Stimulated activated naive CD8-positive, alpha-beta T cell treated with anti-CD3 and anti-CD28 coated beads, Interleukin-15, amount 100 ng/mL, for 72 hours (primary cell): ENCODE measurements around the gene C16orf92.

ENCODE experiments used
- ATAC-seq: fragments of 150-1000 bp; cut with Tn5 transposase; 2 replicates; pipeline ENCODE4 v1.10.0; 2021; ENCODE audit warnings: mild to moderate bottlenecking, moderate library complexity
- DNase-seq, 2 donors: peaks; one replicate each; pipeline ENCODE4 v3.0.0; 2021 to 2022
- H3K27ac Mint-ChIP-seq, 2 donors: one replicate each; pipeline ENCODE4 v1.8.0; 2022; ENCODE audit warnings: mild to moderate bottlenecking in 2 of 2, mixed read lengths in 2 of 2, moderate library complexity in 2 of 2
- H3K27me3 Mint-ChIP-seq: one replicate; pipeline ENCODE4 v1.8.0; 2022; ENCODE audit warnings: mixed read lengths
- H3K4me1 Mint-ChIP-seq: one replicate; pipeline ENCODE4 v1.8.0; 2022; ENCODE audit warnings: mild to moderate bottlenecking, mixed read lengths
- H3K4me3 Mint-ChIP-seq, 2 donors: one replicate each; pipeline ENCODE4 v1.8.0; 2022; ENCODE audit warnings: mild to moderate bottlenecking in 2 of 2, mixed read lengths in 2 of 2, moderate library complexity in 1 of 2
- H3K9me3 Mint-ChIP-seq, 2 donors: one replicate each; pipeline ENCODE4 v1.8.0; 2022; ENCODE audit warnings: mixed read lengths in 2 of 2

The C16orf92 gene

GRCh38 chr16:29995324-29995910, 27.6 kb upstream of the C16orf92 start, which contains the start of gene HIRIP3:
TSS of gene HIRIP3 (minus strand) at chr16:29995617. CDS start at chr16:29995605, 12 bp downstream.
- ATAC-seq (peak; percentile 76), DNase-seq (peak; percentile 88 to 90)
- Mint-ChIP-seq H3K9me3 (no peaks in the 10 kb centered on the region), H3K27ac (peak within 1 kb of the TSS; percentile 98 to 100), H3K4me1 (peaks cover 45% of the 10 kb centered on the region), H3K27me3 (no peaks in the 10 kb centered on the region), H3K4me3 (peak within 1 kb of the TSS; percentile 98 to 100)

DNA sequence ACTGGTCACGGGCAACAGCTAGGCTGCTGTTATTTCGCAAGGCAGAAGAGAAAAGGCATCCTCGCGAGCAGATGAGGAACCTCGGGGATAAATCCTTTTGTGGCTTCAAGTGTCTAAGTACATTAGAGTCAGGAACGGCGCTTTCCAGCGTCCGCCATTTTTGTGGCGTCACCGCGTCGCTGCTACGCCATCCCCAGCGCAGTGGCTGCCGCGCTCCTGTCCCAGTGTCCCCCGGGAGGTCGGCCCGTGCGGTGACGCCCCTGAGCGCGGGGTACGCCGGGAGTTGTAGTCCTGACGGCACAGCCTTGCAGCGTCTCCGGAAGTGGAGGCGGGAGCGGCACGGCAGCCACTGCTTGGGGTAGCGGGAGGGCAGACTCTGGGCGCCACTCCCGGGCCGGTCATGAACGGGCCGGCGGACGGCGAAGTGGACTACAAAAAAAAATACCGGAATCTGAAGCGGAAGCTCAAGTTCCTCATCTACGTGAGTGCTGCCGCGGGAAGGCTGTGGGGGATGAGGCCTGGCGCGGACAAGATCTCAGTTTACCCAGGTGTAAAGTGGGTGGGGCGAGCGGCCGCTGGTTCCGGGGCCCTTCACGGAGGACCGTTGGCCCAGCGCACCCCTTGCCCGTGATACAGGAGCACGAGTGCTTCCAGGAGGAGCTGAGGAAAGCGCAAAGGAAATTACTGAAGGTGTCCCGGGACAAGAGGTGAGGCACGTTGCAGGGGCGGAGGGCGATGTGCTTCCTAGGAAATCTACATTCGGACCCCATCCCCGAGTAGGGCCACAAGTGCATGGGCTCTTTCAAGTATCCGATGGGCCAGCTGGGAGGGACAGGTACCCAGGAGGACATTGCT, 26.9 kb upstream of the C16orf92 start, which contains the start of gene INO80E:
TSS of gene INO80E (plus strand) at position 331 of the 855 bp plus-strand sequence. CDS start at position 401, 70 bp downstream.
- peak within 1 kb of the TSS; percentile 98 to 100 for H3K27ac Mint-ChIP-seq
- H3K4me3 Mint-ChIP-seq: peak within 1 kb of the TSS; percentile 98 to 100
- H3K27me3 Mint-ChIP-seq: no peaks in the 10 kb centered on the region
- peak; percentile 99 for ATAC-seq
- H3K4me1 Mint-ChIP-seq: peaks cover 45% of the 10 kb centered on the region
- no peaks in the 10 kb centered on the region for H3K9me3 Mint-ChIP-seq
- DNase-seq: peak; percentile 99

GRCh38 chr16:29996766-29997250, 26.2 kb upstream of the C16orf92 start:
- Mint-ChIP-seq H3K4me3 (peak overlapping the region; percentile 98 to 100), H3K27ac (peak overlapping the region; percentile 98 to 100), H3K4me1 (peaks cover 45% of the 10 kb centered on the region)

DNA sequence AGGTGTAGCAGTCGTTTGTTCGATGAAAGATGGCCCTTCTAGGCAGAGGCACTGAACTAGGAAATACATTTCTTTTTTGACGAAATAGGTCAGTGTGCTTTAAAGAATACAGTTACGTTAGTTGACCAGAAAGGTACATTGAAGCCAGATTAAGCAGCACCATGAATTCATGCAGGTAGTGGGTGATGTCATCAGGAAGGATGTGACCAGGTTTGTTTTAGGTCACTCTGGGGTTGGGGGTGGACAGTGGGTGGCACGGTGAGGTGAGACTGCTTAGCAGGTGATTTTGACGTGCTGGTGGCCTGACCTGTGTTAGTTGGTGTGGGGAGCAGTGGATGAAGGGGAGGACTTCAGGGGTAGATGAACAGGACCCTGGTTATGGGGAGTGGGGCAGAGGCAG, 23.4 kb upstream of the C16orf92 start:
- Mint-ChIP-seq H3K9me3 (no peaks in the 10 kb centered on the region), H3K4me3 (no peak overlapping the region)

More at GRCh38 chr16:29996766-29997250, 26.2 kb upstream of the C16orf92 start:
- no peak for DNase-seq
- Mint-ChIP-seq H3K27me3 (no peaks in the 10 kb centered on the region), H3K9me3 (no peaks in the 10 kb centered on the region)
- ATAC-seq: no peak

GRCh38 chr16:30000735-30001631, 22.0 kb upstream of the C16orf92 start:
- ATAC-seq: no peak
- peaks cover 31% of the 10 kb centered on the region for H3K4me1 Mint-ChIP-seq

More for the DNA sequence above, 23.4 kb upstream of the C16orf92 start:
- DNase-seq (no peak), ATAC-seq (no peak)
- H3K4me1 Mint-ChIP-seq: peaks cover 34% of the 10 kb centered on the region
- H3K27ac Mint-ChIP-seq: peak overlapping the region in 1 of 2 donors; percentile 73
- no peaks in the 10 kb centered on the region for H3K27me3 Mint-ChIP-seq

DNA sequence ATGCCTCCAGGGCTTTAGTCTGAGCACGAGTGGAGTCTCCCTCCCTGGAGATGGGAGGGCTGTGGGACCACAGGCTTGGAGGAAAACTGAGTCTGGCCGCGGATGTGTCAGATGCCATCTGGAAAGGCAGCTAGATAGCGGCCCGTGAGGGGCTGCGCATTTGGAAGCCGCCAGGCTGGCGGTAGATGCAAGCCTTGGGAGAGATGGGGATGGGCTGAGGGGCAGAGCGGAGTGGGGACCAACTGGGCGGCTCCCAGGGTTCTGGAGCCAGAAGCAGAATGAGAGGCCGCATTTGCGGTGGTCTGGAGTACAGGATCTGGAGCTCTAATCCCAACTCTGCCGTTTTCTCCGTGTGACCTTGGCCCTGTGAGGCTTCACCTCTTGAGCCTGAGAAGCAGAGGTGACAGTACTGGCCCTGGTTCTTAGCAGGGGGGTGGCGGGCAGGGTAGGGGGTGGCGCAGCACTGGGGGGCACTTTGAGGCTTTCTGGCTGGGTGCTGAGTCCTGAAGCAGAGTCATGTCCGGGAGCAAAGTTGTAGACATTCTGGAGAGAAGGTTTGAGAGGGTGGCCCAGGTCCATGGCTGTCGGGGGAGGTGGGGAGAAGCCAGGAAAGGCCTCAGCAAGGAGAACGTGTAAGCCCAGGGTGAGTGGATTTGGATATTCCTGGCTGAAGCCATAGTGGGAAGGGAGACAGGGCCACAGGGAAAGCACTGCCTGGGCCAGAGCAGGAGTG, 20.2 kb upstream of the C16orf92 start:
- Mint-ChIP-seq H3K9me3 (no peaks in the 10 kb centered on the region), H3K4me1 (peaks cover 17% of the 10 kb centered on the region), H3K4me3 (no peak overlapping the region), H3K27me3 (peaks cover under 1% of the 10 kb centered on the region), H3K27ac (peak overlapping the region; percentile 5 to 40)
- no peak for DNase-seq
- no peak for ATAC-seq

More at GRCh38 chr16:30000735-30001631, 22.0 kb upstream of the C16orf92 start:
- Mint-ChIP-seq H3K27ac (no peak overlapping the region), H3K27me3 (no peaks in the 10 kb centered on the region), H3K4me3 (no peak overlapping the region), H3K9me3 (no peaks in the 10 kb centered on the region)
- DNase-seq: no peak

DNA sequence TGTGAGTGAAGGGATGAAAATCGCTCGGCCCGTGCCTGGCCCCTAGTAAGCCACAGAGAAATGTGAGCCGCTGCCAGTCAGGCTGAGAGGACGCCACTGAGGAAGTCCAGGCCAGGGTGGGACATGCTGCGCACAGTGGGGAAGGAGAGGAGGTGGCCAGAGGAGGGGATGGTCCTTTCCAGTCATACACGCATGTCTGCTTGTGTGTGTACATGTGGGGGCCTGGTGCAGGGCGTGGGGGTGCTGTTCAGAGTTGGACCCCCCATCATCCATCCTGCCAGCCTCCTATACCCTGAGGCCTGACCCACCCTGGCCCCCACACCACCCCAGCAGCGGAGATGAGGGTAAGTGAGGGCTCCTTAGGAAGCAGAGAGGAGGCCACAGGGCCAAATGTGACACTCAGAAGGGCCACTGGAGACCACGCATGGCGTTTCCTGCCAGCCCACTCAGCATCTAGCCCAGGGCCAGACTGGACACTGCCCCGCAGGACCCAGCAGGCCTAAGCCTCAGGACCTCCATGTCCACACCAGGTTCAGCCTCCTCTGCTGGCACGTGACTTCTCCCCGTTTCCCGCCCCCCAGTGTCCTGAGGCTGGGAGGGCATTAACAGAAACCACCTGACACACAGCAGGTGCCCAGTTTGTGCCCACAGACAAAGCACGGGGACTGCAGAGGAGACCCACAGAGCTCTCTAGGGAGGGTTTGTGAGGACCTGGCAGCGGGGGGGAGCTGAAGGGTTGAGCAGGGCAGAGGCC, 19.2 kb upstream of the C16orf92 start:
- H3K27ac Mint-ChIP-seq: peak overlapping the region in 1 of 2 donors; percentile 88
- H3K4me1 Mint-ChIP-seq: peaks cover 13% of the 10 kb centered on the region
- peaks cover 9% of the 10 kb centered on the region for H3K27me3 Mint-ChIP-seq
- H3K4me3 Mint-ChIP-seq: no peak overlapping the region
- ATAC-seq: no peak
- H3K9me3 Mint-ChIP-seq: no peaks in the 10 kb centered on the region
- no peak for DNase-seq

- H3K27me3 Mint-ChIP-seq: peaks cover 15% of the 10 kb centered on the region
- H3K9me3 Mint-ChIP-seq: no peaks in the 10 kb centered on the region
- no peak for ATAC-seq
- no peak overlapping the region for H3K4me3 Mint-ChIP-seq
- no peak for DNase-seq
- H3K27ac Mint-ChIP-seq: peak overlapping the region in 1 of 2 donors; percentile 52
- H3K4me1 Mint-ChIP-seq: peaks cover 18% of the 10 kb centered on the region
Measured at GRCh38 chr16:30004424-30004776, 18.6 kb upstream of the C16orf92 start.

GRCh38 chr16:30004811-30005242, 18.2 kb upstream of the C16orf92 start:
- no peak overlapping the region for H3K4me3 Mint-ChIP-seq
- peak overlapping the region in 1 of 2 donors; percentile 93 for H3K27ac Mint-ChIP-seq
- DNase-seq: no peak

GRCh38 chr16:30005341-30006094, 17.5 kb upstream of the C16orf92 start:
- DNase-seq: peak; percentile 39 to 45

More at GRCh38 chr16:30004811-30005242, 18.2 kb upstream of the C16orf92 start:
- Mint-ChIP-seq H3K27me3 (peaks cover 19% of the 10 kb centered on the region), H3K9me3 (no peaks in the 10 kb centered on the region), H3K4me1 (peaks cover 22% of the 10 kb centered on the region)
- ATAC-seq: peak; percentile 31

DNA sequence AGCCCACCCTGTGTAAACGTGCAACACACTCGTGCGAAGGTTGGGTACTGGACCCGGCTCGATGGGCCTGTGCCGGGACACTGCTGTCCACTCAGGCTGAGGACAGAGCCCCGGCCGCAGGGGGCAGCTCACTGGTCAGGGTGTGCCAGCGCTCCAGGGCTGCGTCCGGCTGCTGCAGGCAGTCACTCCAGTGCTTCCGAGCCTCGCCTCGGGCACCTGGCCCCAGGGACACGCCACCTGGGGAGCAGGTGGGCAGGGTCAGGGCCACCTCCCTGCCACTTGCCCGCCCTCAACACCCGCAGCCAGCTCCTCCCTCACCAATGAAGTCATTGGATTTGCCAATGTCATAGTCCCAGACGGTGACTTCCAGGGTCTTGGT, 16.9 kb upstream of the C16orf92 start:
- H3K4me3 Mint-ChIP-seq: no peak overlapping the region
- H3K27ac Mint-ChIP-seq: no peak overlapping the region
- DNase-seq (no peak), ATAC-seq (no peak)
- peaks cover 30% of the 10 kb centered on the region for H3K4me1 Mint-ChIP-seq
- H3K9me3 Mint-ChIP-seq: no peaks in the 10 kb centered on the region
- H3K27me3 Mint-ChIP-seq: peaks cover 30% of the 10 kb centered on the region

More at GRCh38 chr16:30005341-30006094, 17.5 kb upstream of the C16orf92 start:
- no peak overlapping the region for H3K4me3 Mint-ChIP-seq
- no peak overlapping the region for H3K27ac Mint-ChIP-seq
- peaks cover 26% of the 10 kb centered on the region for H3K27me3 Mint-ChIP-seq
- H3K4me1 Mint-ChIP-seq: peaks cover 29% of the 10 kb centered on the region
- no peaks in the 10 kb centered on the region for H3K9me3 Mint-ChIP-seq
- ATAC-seq: peak; percentile 68

- ATAC-seq: no peak
- no peak overlapping the region for H3K4me3 Mint-ChIP-seq
- peaks cover 37% of the 10 kb centered on the region for H3K27me3 Mint-ChIP-seq
Measured at GRCh38 chr16:30006659-30007377, 16.2 kb upstream of the C16orf92 start.

More at GRCh38 chr16:30006659-30007377, 16.2 kb upstream of the C16orf92 start:
- no peak for DNase-seq
- Mint-ChIP-seq H3K27ac (peak overlapping the region in 1 of 2 donors; percentile 85), H3K9me3 (no peaks in the 10 kb centered on the region), H3K4me1 (peaks cover 37% of the 10 kb centered on the region)
